Activated naive CD4-positive, alpha-beta T cell treated with anti-CD3 and anti-CD28 coated beads, Interleukin-2, amount 10 ng/mL, durations not matched to agents 7 days and 5 days (primary cell): ENCODE measurements around the gene NUSAP1.
A peak's percentile ranks its signal among the peaks of the same experiment; 100 is the strongest.
"Not testable (repeated sequence)": the region's sequence is repeated elsewhere in the genome, so short reads cannot be mapped to it uniquely, and the experiment has no call there.

ENCODE experiments used
- CTCF ChIA-PET: fragments of 350-600 bp; sonication (Branson Sonifier 250); formaldehyde crosslinking; loops from one replicate; lab custom pipeline; 2021; ENCODE audit warnings: antibody characterized with exemption; lab: Charles Lee
- DNase-seq: peaks from one replicate; pipeline ENCODE4 v3.0.0-alpha.2; 2020
- H3K27ac Mint-ChIP-seq: one replicate; pipeline ENCODE4 v1.8.0; 2021; ENCODE audit warnings: mild to moderate bottlenecking, moderate library complexity, mixed read lengths
- H3K27me3 Mint-ChIP-seq: one replicate; pipeline ENCODE4 v1.8.0; 2021; ENCODE audit warnings: mild to moderate bottlenecking, mixed read lengths
- H3K36me3 Mint-ChIP-seq: one replicate; pipeline ENCODE4 v1.8.0; 2021; ENCODE audit warnings: mixed read lengths
- H3K4me1 Mint-ChIP-seq: one replicate; pipeline ENCODE4 v1.8.0; 2021; ENCODE audit warnings: mixed read lengths
- H3K4me3 Mint-ChIP-seq: one replicate; pipeline ENCODE4 v1.8.0; 2021; ENCODE audit warnings: mild to moderate bottlenecking, moderate library complexity, mixed read lengths
- H3K9me3 Mint-ChIP-seq: one replicate; pipeline ENCODE4 v1.8.0; 2021; ENCODE audit warnings: mixed read lengths

Gene NUSAP1

DNA sequence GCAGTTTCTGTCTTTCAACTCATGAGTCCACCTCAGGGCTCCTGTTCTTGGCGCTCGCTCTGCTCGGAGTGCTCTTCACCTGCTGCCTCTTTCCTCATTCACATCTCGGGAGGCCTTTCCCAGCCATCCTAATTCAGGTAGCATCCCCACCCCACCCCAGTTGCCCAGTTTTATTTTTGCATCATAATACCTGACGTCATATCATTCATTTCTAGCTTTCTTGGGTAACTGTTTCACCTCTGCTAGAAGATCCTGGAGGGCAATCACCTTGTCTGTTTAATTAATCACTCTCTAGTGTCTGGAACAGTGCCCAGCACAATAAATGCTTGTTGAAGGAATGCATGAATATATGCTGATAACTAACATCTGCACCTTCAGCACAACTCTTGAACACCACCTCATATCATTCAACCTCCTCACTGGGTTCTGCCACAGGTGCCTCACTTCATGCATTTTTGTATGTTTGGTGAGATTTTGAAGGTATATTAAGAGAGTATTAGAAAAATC is 7.6 kb downstream of the NUSAP1 start:
- DNase-seq = no peak
- Mint-ChIP-seq H3K4me1 (peaks cover 40% of the 10 kb centered on the region), H3K36me3 (peaks cover 63% of the 10 kb centered on the region), H3K4me3 (no peak overlapping the region), H3K27me3 (no peaks in the 10 kb centered on the region), H3K9me3 (no peaks in the 10 kb centered on the region), H3K27ac (peak overlapping the region; percentile 20)
- CTCF ChIA-PET = no interaction called here

DNA sequence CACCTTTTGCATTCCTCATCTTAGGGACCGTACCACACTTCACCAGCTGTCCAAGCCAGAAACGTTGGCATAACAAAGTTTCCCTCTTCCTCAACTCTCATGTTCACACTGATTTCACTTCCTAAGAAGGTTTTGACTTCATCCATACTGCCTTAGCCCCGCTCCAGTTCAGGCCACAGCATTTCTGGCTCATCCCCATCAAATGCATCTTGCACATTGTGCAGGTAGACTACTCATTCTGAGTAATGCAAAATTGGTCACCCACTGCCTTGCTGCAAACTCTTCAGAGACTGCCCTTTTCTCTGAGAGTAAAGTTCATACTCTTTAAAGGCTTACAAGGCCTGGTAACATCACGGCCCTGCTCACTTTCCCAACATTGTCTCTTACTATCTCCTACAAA is 8.8 kb downstream of the NUSAP1 start:
- CTCF ChIA-PET = no interaction called here
- H3K4me1 Mint-ChIP-seq = peaks cover 36% of the 10 kb centered on the region
- no peak for DNase-seq
- H3K27me3 Mint-ChIP-seq = no peaks in the 10 kb centered on the region
- H3K9me3 Mint-ChIP-seq = no peaks in the 10 kb centered on the region
- H3K36me3 Mint-ChIP-seq = peaks cover 69% of the 10 kb centered on the region
- H3K4me3 Mint-ChIP-seq = no peak overlapping the region
- H3K27ac Mint-ChIP-seq = no peak overlapping the region

DNA sequence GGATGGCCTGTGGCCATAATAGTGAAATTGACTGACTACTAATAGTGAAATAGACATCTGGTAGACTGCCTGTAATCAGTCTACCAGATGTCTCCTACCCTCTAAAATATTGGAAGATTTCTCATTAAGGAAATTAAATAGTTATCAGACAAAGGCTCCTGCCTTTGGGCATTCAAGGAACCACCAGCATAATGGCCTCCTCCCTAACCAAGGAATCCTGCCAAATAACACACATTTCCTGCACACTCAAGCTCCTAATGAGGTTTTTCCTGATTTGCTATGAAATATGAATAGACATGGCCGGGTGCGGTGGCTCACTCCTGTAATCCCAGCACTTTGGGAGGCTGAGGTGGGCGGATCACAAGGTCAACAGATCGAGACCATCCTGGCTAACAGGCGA is 14.6 kb downstream of the NUSAP1 start:
- Mint-ChIP-seq H3K27me3 (no peaks in the 10 kb centered on the region), H3K36me3 (peaks cover 62% of the 10 kb centered on the region), H3K4me3 (no peak overlapping the region), H3K9me3 (no peaks in the 10 kb centered on the region), H3K4me1 (no peaks in the 10 kb centered on the region), H3K27ac (peak overlapping the region; percentile 2)
- DNase-seq = no peak
- CTCF ChIA-PET = no interaction called here

DNA sequence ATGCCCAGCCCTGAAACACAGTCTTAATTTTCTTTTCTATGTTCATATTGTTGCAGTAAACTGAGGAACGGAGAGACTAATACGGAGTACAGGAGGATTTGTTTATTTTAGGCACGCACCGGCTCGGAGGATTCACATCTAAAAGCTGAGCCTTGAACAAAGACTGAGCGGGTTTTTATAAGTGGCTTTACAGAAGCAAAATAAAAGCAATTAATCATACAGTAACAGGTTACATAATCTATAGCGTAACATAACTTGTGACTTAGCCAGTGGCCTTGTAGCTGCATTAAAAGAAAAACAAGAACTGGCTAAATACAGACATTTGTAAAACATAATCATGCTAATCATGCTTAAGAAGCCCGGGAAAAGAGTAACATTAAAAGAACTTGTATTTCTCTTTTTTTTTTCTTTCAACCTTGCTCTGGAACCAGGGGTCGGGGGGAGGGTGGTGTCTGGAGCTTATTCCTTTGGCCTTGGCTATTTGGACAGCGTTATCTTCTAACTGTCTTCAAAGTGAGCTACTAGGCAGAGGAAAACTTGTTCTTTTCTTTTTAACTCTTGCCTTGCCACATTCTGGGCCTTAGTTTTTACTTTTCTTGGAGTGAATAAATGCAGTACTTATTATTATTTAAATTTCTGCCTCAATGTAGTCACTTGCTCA is 17.5 kb downstream of the NUSAP1 start:
- H3K27ac Mint-ChIP-seq = no peak overlapping the region
- H3K36me3 Mint-ChIP-seq = peaks cover 58% of the 10 kb centered on the region
- no peaks in the 10 kb centered on the region for H3K9me3 Mint-ChIP-seq
- H3K27me3 Mint-ChIP-seq = no peaks in the 10 kb centered on the region
- DNase-seq = no peak
- no peaks in the 10 kb centered on the region for H3K4me1 Mint-ChIP-seq
- CTCF ChIA-PET = no interaction called here
- H3K4me3 Mint-ChIP-seq = no peak overlapping the region

DNA sequence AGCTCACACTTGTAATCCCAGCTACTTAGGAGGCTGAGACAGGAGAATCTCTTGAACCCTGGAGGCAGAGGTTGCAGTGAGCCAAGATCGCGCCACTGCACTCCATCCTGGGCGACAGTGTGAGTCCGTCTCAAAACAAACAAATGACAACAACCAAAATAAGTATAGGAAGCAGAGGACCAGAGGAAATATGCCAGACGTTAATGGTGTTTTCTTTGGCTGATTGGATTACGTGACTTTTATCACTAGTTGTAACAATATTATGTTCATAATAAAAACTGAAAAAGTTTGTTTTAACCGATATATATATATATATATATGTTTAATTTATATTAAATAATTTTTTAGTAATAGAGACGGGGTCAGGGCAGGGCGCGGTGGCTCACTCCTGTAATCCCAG is 21.7 kb downstream of the NUSAP1 start:
- CTCF ChIA-PET = interaction anchor here (0.7 kb wide), 1 partner anchor 835 kb away, joined by 3 read pairs; no protein-coding TSS in a partner anchor
- peaks cover 60% of the 10 kb centered on the region for H3K36me3 Mint-ChIP-seq
- no peaks in the 10 kb centered on the region for H3K27me3 Mint-ChIP-seq

DNA sequence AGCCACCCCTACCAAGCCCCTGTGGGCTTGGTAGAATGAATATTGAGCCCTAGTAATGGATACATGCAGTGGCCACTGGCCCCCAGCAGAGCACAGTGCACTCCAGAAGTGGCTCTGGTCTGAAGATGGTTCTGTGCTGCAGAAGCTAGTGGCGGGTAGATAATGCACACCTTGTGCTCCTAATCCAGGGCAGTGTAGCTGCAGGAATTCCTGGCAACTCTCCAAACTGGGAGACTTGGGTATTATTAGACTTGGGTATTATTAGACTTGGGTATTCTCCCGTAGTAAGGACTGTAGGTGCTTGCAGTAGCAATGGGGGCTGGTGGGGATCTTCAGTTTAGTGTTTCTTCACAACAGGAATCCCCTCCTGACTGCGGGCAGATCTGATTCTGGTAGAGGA is 34.7 kb downstream of the NUSAP1 start:
- Mint-ChIP-seq H3K36me3 (peaks cover 58% of the 10 kb centered on the region), H3K4me1 (no peaks in the 10 kb centered on the region), H3K9me3 (no peaks in the 10 kb centered on the region), H3K27me3 (no peaks in the 10 kb centered on the region), H3K27ac (no peak overlapping the region), H3K4me3 (no peak overlapping the region)
- DNase-seq = no peak
- CTCF ChIA-PET = no interaction called here

More for the DNA sequence above, 21.7 kb downstream of the NUSAP1 start:
- Mint-ChIP-seq H3K27ac (no peak overlapping the region), H3K4me3 (no peak overlapping the region), H3K9me3 (no peaks in the 10 kb centered on the region), H3K4me1 (no peaks in the 10 kb centered on the region)
- no peak for DNase-seq

- no peaks in the 10 kb centered on the region for H3K4me1 Mint-ChIP-seq
- H3K36me3 Mint-ChIP-seq = peaks cover 37% of the 10 kb centered on the region
- CTCF ChIA-PET = no interaction called here
- no peak overlapping the region for H3K27ac Mint-ChIP-seq
- H3K9me3 Mint-ChIP-seq = no peaks in the 10 kb centered on the region
- no peak for DNase-seq
- H3K4me3 Mint-ChIP-seq = no peak overlapping the region
- H3K27me3 Mint-ChIP-seq = no peaks in the 10 kb centered on the region
Observed at GRCh38 chr15:41377978-41378377, 45.3 kb downstream of the NUSAP1 start.

DNA sequence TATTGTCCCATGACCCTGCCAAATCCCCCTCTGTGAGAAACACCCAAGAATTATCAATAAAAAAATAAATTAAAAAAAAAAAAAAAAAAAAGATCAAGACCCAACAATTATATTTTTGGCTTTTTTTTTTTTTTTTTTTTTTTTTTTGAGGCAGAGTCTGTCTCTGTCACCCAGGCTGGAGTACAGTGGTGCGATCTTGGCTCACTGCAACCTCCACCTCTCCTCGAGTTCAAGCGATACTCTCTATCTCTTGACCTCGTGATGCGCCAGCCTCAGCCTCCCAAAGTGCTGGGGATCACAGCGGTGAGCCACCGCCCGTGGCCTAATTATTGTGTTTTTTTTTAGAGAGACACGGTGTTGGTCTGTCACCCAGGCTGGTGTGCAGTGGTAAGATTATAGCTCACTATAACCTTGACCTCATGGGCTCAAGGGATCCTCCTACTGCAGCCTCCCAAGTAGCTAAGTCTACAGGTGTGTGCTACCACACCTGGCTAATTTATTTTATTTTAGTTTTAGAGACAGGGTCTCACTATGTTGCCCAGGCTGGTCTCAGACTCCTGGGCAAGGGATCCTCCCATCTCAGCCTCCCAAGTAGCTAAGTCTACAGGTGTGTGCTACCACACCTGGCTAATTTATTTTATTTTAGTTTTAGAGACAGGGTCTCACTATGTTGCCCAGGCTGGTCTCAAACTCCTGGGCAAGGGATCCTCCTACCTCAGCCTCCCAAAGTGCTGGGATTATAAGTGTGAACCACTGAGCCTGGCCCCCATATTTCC is 51.5 kb downstream of the NUSAP1 start:
- DNase-seq, H3K4me1 Mint-ChIP-seq, H3K9me3 Mint-ChIP-seq, H3K27me3 Mint-ChIP-seq, H3K27ac Mint-ChIP-seq, CTCF ChIA-PET, H3K4me3 Mint-ChIP-seq: not testable (repeated sequence)
- H3K36me3 Mint-ChIP-seq = peaks cover 34% of the 10 kb centered on the region

DNA sequence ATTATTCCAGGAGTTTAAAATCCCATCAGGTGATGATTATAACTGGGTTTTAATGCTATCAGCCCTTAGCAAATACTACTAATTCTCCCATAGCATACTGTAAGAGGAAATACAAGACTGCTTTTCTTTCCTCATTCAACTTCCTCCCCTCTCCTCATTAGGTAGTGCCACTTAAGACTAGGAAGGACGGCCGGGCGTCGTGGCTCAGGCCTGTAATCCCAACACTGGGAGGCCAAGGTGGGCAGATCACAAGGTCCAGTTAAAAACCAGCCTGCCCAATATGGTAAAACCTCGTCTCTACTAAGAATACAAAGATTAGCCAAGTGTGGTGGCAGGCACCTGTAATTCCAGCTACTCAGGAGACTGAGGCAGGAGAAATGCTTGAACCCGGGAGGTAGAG is 55.0 kb downstream of the NUSAP1 start:
- no peak overlapping the region for H3K4me3 Mint-ChIP-seq
- H3K27me3 Mint-ChIP-seq = no peaks in the 10 kb centered on the region
- no peak overlapping the region for H3K27ac Mint-ChIP-seq
- H3K9me3 Mint-ChIP-seq = no peaks in the 10 kb centered on the region
- H3K36me3 Mint-ChIP-seq = peaks cover 18% of the 10 kb centered on the region
- CTCF ChIA-PET = no interaction called here
- peaks cover 3% of the 10 kb centered on the region for H3K4me1 Mint-ChIP-seq
- DNase-seq = no peak

DNA sequence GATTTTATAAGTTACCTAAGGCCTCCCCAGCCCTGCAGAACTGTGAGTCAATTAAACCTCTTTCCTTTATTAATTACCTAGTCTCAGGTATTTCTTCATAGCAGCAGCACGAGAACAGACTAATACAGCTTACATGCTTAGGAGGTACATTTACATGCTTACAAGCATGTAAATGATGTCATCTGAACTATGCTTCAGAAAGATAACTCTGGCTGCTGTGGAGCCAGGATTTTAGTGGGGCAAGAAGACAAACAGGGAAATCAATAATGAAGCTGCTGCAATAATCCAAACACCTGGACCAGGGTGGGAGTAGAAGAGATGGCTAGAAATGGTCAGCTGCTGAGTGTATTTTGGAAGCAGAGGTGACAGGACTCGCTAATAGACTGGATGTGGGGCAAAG is 60.0 kb downstream of the NUSAP1 start:
- Mint-ChIP-seq H3K9me3 (no peaks in the 10 kb centered on the region), H3K36me3 (peaks cover 28% of the 10 kb centered on the region), H3K27me3 (no peaks in the 10 kb centered on the region), H3K27ac (no peak overlapping the region), H3K4me1 (peaks cover 19% of the 10 kb centered on the region), H3K4me3 (no peak overlapping the region)
- CTCF ChIA-PET = no interaction called here
- DNase-seq = no peak

DNA sequence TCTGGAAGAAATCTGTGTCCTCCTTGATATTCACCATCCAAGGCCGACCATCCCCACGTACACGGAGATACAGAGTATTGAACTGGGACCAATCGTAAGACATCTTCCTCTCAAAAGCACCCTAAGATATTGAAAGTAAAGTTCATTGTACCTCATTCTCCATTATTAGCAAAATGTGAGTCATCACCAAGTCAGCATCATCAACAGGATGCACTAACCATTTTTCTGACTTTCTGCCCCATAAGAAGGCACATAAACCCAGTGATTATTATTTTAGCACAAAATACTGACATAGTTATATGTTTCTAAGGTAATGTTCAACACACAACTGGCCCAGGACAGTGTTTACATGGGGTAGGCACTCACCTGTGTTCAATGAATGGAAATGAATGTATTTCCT is 62.2 kb downstream of the NUSAP1 start:
- Mint-ChIP-seq H3K27me3 (no peaks in the 10 kb centered on the region), H3K4me3 (no peak overlapping the region), H3K9me3 (no peaks in the 10 kb centered on the region), H3K4me1 (peaks cover 19% of the 10 kb centered on the region), H3K36me3 (peaks cover 23% of the 10 kb centered on the region), H3K27ac (peak overlapping the region; percentile 42)
- no peak for DNase-seq
- CTCF ChIA-PET = no interaction called here

GRCh38 chr15:41396111-41396510 is 63.4 kb downstream of the NUSAP1 start:
- CTCF ChIA-PET = no interaction called here
- Mint-ChIP-seq H3K27ac (no peak overlapping the region), H3K4me3 (no peak overlapping the region)

DNA sequence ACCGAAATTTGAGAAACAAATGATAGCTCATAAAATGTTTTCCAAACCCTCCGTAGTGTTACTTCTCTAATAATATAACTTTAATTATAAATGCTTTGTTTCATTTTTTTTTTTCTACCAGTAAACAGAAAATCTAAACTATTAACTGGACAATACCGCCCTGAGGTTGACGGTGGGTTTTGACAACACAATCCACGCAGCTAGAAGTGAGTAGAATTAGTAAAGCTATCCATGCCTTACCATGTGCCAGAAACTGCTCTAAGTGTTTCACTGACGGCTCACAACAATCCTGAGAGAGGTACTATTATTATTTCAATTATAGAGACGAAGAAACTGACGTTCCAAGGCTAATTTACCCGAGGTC is 69.2 kb downstream of the NUSAP1 start:
- no peak for DNase-seq
- no peaks in the 10 kb centered on the region for H3K9me3 Mint-ChIP-seq
- peaks cover 1% of the 10 kb centered on the region for H3K36me3 Mint-ChIP-seq
- peak overlapping the region; percentile 88 for H3K27ac Mint-ChIP-seq
- CTCF ChIA-PET = no interaction called here
- peaks cover 24% of the 10 kb centered on the region for H3K4me1 Mint-ChIP-seq
- no peaks in the 10 kb centered on the region for H3K27me3 Mint-ChIP-seq
- peak overlapping the region; percentile 91 for H3K4me3 Mint-ChIP-seq

More at GRCh38 chr15:41396111-41396510, 63.4 kb downstream of the NUSAP1 start:
- Mint-ChIP-seq H3K36me3 (peaks cover 23% of the 10 kb centered on the region), H3K4me1 (peaks cover 22% of the 10 kb centered on the region), H3K9me3 (no peaks in the 10 kb centered on the region), H3K27me3 (no peaks in the 10 kb centered on the region)
- DNase-seq = no peak

DNA sequence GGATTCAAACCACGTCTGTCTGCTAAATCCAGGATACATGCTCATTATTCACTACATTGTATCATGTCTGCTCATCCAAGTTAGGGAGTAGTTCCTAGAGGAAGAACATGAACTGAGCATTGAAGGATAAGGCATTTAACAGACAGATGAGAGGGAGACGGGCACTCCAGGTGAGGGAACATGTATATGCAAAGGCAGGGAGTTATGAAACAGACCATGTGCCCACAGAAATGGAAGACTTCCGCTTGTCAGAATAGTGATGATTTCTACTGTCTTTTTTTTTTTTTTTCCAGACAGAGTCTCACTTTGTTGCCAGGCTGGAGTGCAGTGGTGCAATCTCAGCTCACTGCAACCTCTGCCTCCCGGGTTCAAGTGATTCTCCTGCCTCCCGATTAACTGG is 74.7 kb downstream of the NUSAP1 start:
- CTCF ChIA-PET = no interaction called here
- H3K9me3 Mint-ChIP-seq = no peaks in the 10 kb centered on the region
- peaks cover 4% of the 10 kb centered on the region for H3K27me3 Mint-ChIP-seq
- H3K4me1 Mint-ChIP-seq = peaks cover 17% of the 10 kb centered on the region
- DNase-seq = no peak
- no peak overlapping the region for H3K27ac Mint-ChIP-seq
- H3K4me3 Mint-ChIP-seq = no peak overlapping the region
- H3K36me3 Mint-ChIP-seq = peaks cover 1% of the 10 kb centered on the region

- Mint-ChIP-seq H3K4me1 (peaks cover 9% of the 10 kb centered on the region), H3K36me3 (peaks cover 1% of the 10 kb centered on the region), H3K4me3 (no peak overlapping the region), H3K9me3 (no peaks in the 10 kb centered on the region), H3K27ac (no peak overlapping the region), H3K27me3 (peaks cover 4% of the 10 kb centered on the region)
- no peak for DNase-seq
- CTCF ChIA-PET = no interaction called here
Observed at GRCh38 chr15:41408234-41408641, 75.6 kb downstream of the NUSAP1 start.
